ENCODE measurements around the gene MAZ. TPM values are rescaled to one million over a fixed set of nuclear protein-coding genes. Genes with fewer than 3 reads are reported as not detected.

Gene MAZ
- total and polyA plus RNA-seq, 2 of the 8 experiments (the other 6 are each of a cell fraction or from before 2014, with no cell fraction given): 219 to 380 TPM

DNA sequence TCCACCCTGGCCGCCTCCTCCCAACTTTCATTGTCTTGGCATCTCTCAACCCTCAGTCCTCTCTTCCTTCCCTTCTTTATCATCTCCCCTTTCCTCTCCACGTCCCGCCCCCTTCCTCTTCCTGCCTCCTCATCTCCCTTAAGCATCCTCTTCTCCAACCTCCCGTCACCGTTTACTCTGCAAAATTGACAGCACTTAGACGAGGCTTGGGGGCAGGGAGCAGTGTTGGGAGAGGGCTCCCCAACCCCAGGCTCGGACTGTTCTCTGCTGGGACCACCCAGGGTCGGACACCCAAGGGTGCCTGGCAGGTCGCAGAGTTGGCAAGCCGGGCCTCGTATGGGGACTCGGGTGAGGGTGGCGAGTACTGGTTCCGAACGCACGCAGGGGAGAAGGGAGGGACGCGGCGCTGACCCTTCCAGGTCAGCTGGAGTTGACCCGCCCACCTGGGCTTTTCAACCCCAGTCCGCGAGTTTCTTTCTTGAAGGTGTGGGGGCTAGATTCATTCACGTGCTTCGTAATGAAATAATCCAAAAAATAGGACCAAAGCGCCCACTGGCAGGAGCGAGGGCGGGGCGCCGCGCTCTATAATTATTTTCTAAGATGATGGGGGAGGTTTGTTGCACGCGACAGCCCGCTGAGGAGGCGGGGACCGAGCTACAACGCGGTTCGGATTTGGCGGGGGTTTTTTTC is 8.8 kb downstream of the MAZ start (continued):
- no peak for TF ChIP-seq JUN (IDR thresholded peaks at IDR 0.05; ENCODE audit: low read depth, low read length)
- TF ChIP-seq YY1 (IDR thresholded peaks at IDR 0.05; ENCODE audit: low read depth, low read length): no peak
- peak; percentile 95 for TF ChIP-seq SAP30 (IDR thresholded peaks at IDR 0.05; ENCODE audit: insufficient read depth, insufficient replicate concordance, low read length)
- no peak for TF ChIP-seq ZNF274 (IDR thresholded peaks at IDR 0.05; ENCODE audit: borderline replicate concordance, extremely low read depth, low read length)
- TF ChIP-seq HDAC2 (IDR thresholded peaks at IDR 0.05; ENCODE audit: borderline replicate concordance in 1 of 2, low read depth in 2 of 2, low read length in 2 of 2): 0 out of 4 replicates have a peak, but pooled peaks of 1 of the 2 experiments have one; percentile 41

All from H1 (cell line).